Measurements from ENCODE around the gene C19orf53.

GRCh38 chr19:13783565-13784500, 9.6 kb downstream of the C19orf53 start:
- TF ChIP-seq POLR2A (IDR thresholded peaks at IDR 0.05; ENCODE audit: low read length) (no peak), GATA1 (IDR thresholded peaks at IDR 0.05; ENCODE audit: low read depth, low read length) (no peak)

Measured in erythroblast (primary cell).